Panc1 (cell line): ENCODE results near the gene D2HGDH.

Experiments used
- CTCF ChIP-seq: fragments of 450-650 bp; IDR thresholded peaks from 2 replicates; pipeline ENCODE4 v1.5.1; 2017; ENCODE audit warnings: mild to moderate bottlenecking
- POLR2AphosphoS5 ChIP-seq: IDR thresholded peaks from 2 replicates; pipeline ENCODE4 v1.6.1; 2012; ENCODE audit warnings: mild to moderate bottlenecking, low read depth, low read length, moderate library complexity
- SIN3A ChIP-seq: IDR thresholded peaks from 2 replicates; pipeline ENCODE4 v1.6.1; 2012; ENCODE audit warnings: low read depth, mild to moderate bottlenecking, low read length, moderate library complexity, borderline replicate concordance; ENCODE audit not compliant: insufficient read depth
- TCF7L2 ChIP-seq: IDR thresholded peaks from 2 replicates; pipeline ENCODE4 v1.6.1; 2011; ENCODE audit warnings: mild to moderate bottlenecking, low read depth, low read length, inconsistent platforms
- TF ChIP-seq, protein P1 (sequence below), 2 experiments: IDR thresholded peaks; 2 replicates each; pipeline ENCODE4 v1.6.1; 2011 to 2012; ENCODE audit warnings: low read depth in 2 of 2, control low read depth in 1 of 2, low read length in 1 of 2, mild to moderate bottlenecking in 1 of 2, moderate library complexity in 1 of 2; ENCODE audit not compliant: insufficient read depth in 1 of 2

DNA sequence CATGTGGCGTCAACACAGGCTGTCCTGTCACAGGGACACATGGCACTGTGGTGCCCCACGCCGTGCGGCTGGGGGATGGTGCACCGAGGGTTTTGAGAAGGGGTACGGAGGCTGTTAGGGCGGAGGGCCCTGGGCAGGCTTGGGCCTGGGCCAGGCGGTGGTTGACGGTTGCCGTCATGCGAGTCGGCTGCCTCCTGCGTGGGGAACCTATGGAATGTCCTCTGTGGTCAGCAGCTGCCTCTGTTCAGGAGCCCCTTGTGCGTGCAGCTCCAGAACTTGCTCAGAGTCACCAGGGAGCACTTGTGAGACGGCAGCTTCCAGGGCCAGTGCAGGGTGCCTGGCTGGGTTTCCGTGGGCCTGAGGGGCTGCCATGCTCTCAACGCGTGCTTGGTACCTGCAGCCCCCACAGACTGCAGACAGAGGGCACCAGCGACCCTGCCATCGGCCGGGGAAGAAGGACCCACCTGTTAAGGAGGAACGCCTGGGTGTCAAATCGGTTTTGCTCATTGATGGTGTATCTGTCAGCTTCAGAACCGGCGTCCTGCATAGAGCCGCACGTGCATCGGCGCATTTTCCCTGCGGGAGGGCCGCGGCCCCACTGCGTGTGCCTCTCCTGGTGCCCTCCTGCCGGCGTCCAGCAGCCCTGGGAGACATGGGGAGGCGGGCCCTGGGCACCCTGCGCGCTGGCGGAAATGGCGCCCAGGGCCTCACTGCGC is 10.0 kb upstream of the D2HGDH start:
- peak; percentile 29; the same call in 1 of the 2 replicates for TF ChIP-seq CTCF
- 0 out of 2 replicates have a peak, but pooled peaks have one; percentile 30 for TF ChIP-seq POLR2AphosphoS5
- TF ChIP-seq TCF7L2, result no peak
- TF ChIP-seq, protein P1, sequence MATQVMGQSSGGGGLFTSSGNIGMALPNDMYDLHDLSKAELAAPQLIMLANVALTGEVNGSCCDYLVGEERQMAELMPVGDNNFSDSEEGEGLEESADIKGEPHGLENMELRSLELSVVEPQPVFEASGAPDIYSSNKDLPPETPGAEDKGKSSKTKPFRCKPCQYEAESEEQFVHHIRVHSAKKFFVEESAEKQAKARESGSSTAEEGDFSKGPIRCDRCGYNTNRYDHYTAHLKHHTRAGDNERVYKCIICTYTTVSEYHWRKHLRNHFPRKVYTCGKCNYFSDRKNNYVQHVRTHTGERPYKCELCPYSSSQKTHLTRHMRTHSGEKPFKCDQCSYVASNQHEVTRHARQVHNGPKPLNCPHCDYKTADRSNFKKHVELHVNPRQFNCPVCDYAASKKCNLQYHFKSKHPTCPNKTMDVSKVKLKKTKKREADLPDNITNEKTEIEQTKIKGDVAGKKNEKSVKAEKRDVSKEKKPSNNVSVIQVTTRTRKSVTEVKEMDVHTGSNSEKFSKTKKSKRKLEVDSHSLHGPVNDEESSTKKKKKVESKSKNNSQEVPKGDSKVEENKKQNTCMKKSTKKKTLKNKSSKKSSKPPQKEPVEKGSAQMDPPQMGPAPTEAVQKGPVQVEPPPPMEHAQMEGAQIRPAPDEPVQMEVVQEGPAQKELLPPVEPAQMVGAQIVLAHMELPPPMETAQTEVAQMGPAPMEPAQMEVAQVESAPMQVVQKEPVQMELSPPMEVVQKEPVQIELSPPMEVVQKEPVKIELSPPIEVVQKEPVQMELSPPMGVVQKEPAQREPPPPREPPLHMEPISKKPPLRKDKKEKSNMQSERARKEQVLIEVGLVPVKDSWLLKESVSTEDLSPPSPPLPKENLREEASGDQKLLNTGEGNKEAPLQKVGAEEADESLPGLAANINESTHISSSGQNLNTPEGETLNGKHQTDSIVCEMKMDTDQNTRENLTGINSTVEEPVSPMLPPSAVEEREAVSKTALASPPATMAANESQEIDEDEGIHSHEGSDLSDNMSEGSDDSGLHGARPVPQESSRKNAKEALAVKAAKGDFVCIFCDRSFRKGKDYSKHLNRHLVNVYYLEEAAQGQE (IDR thresholded peaks at IDR 0.05; ENCODE audit: insufficient read depth in 1 of 2, low read depth in 2 of 2, low read length in 1 of 2), result no peak
- no peak for TF ChIP-seq SIN3A
